Keratinocyte (primary cell): ENCODE data around the gene MYEF2. TPM values are rescaled to one million over a fixed set of nuclear protein-coding genes. Genes with fewer than 3 reads are reported as not detected.

Source experiments
- DNase-seq: peaks from one replicate; pipeline ENCODE4 v3.0.0-alpha.2; 2011; ENCODE audit warnings: low read depth, missing footprints, low spot score
- FAIRE-seq: peaks from 2 replicates; lab custom pipeline; 2011; peaks lifted over from hg19 to GRCh38; lab: Jason Lieb, UNC
- H2AFZ ChIP-seq: 2 replicates; pipeline ENCODE4 v1.6.0; 2012; ENCODE audit warnings: low read length, control low read depth, inconsistent platforms; ENCODE audit not compliant: control insufficient read depth
- H3K27ac ChIP-seq: 2 replicates; pipeline ENCODE4 v1.5.1; 2011; ENCODE audit warnings: low read length; ENCODE audit not compliant: control insufficient read depth, insufficient read depth
- H3K27me3 ChIP-seq: 3 replicates; pipeline ENCODE4 v1.6.0; 2011; ENCODE audit warnings: low read length; ENCODE audit not compliant: control insufficient read depth, insufficient read depth; ENCODE audit errors: extremely low read depth
- H3K36me3 ChIP-seq, 2 experiments: 2 replicates in 1 of 2; 3 replicates in 1 of 2; pipeline ENCODE4 v1.5.1; 2011; ENCODE audit warnings: low read length in 2 of 2, mild to moderate bottlenecking in 1 of 2; ENCODE audit not compliant: control insufficient read depth in 2 of 2, insufficient read depth in 2 of 2; ENCODE audit errors: extremely low read depth in 1 of 2
- H3K4me1 ChIP-seq: 3 replicates; pipeline ENCODE4 v1.5.1; 2011; ENCODE audit warnings: low read length; ENCODE audit not compliant: control insufficient read depth, insufficient read depth; ENCODE audit errors: extremely low read depth
- H3K4me2 ChIP-seq: 3 replicates; pipeline ENCODE4 v1.6.0; 2011; ENCODE audit warnings: low read depth, low read length; ENCODE audit not compliant: control insufficient read depth, insufficient read depth; ENCODE audit errors: extremely low read depth
- H3K4me3 ChIP-seq, 3 experiments: fragments of 200-600 bp in 1 of 3; sonication (generic) in 1 of 3; 2 replicates in 2 of 3; 3 replicates in 1 of 3; pipeline ENCODE4 v1.5.1; 2011 to 2016; ENCODE audit warnings: low read length in 3 of 3, mild to moderate bottlenecking in 3 of 3, control low read depth in 2 of 3, inconsistent platforms in 1 of 3, low read depth in 1 of 3, mixed read lengths in 1 of 3, mixed run types in 1 of 3, moderate library complexity in 1 of 3; ENCODE audit not compliant: control insufficient read depth in 2 of 3, insufficient read depth in 2 of 3; ENCODE audit errors: extremely low read depth in 1 of 3
- H3K79me2 ChIP-seq: 2 replicates; pipeline ENCODE4 v1.6.0; 2012; ENCODE audit warnings: low read length; ENCODE audit not compliant: control insufficient read depth, insufficient read depth
- H3K9ac ChIP-seq: 3 replicates; pipeline ENCODE4 v1.6.0; 2011; ENCODE audit warnings: low read length; ENCODE audit not compliant: control insufficient read depth, insufficient read depth; ENCODE audit errors: extremely low read depth
- H3K9me1 ChIP-seq: 3 replicates; pipeline ENCODE4 v1.6.0; 2011; ENCODE audit warnings: low read length; ENCODE audit not compliant: control insufficient read depth, insufficient read depth; ENCODE audit errors: extremely low read depth
- H3K9me3 ChIP-seq: 2 replicates; pipeline ENCODE4 v1.5.1; 2012; ENCODE audit warnings: low read depth, low read length; ENCODE audit not compliant: control insufficient read depth
- H4K20me1 ChIP-seq: 3 replicates; pipeline ENCODE4 v1.6.0; 2011; ENCODE audit warnings: low read length; ENCODE audit not compliant: control insufficient read depth, insufficient read depth; ENCODE audit errors: extremely low read depth
- CTCF ChIP-seq, 3 experiments: IDR thresholded peaks in 1 of 3; conservative IDR thresholded peaks in 1 of 3; optimal IDR thresholded peaks in 1 of 3; 2 replicates in 2 of 3; 3 replicates in 1 of 3; pipeline versions ENCODE3 to v1.5.1; 2011; ENCODE audit warnings: low read length in 3 of 3, mild to moderate bottlenecking in 3 of 3, moderate library complexity in 2 of 3, control low read depth in 1 of 3, inconsistent platforms in 1 of 3; ENCODE audit not compliant: insufficient read depth in 2 of 3; ENCODE audit errors: extremely low read depth in 1 of 3
- EZH2 ChIP-seq: IDR thresholded peaks from one replicate; pipeline ENCODE4 v1.6.1; 2012; ENCODE audit warnings: inconsistent platforms, mild to moderate bottlenecking, low read length, moderate library complexity
- dilution Hi-C: fragments of 300-500 bp; cut with MboI; formaldehyde crosslinking; loops from one replicate; pipeline ENCODE4 v1.7.0; 2020; ENCODE audit warnings: low sequenced_read_pairs; ENCODE audit not compliant: extremely low pct_ligation_motif_present
- polyA plus RNA-seq, 5 experiments: library from polyadenylated mRNA; depleted of rRNA in 3 of 5; stranded (reverse) in 3 of 5; stranded (forward) in 1 of 5; unstranded in 1 of 5; fragments of >200 nt; gene quantifications; 1 replicate in 1 of 5; 2 replicates in 3 of 5; 3 replicates in 1 of 5; pipeline versions ENCODE4 v1.2.1 to v1.2.3, GENCODE V29; 2011 to 2012; ENCODE audit warnings: missing spikeins in 2 of 5, low read depth in 1 of 5, low replicate concordance in 1 of 5

MYEF2 gene
- polyA plus RNA-seq, 1 donor (not counting 4 experiments of a cell fraction or from before 2014, with no cell fraction given), result 2.8 TPM

DNA sequence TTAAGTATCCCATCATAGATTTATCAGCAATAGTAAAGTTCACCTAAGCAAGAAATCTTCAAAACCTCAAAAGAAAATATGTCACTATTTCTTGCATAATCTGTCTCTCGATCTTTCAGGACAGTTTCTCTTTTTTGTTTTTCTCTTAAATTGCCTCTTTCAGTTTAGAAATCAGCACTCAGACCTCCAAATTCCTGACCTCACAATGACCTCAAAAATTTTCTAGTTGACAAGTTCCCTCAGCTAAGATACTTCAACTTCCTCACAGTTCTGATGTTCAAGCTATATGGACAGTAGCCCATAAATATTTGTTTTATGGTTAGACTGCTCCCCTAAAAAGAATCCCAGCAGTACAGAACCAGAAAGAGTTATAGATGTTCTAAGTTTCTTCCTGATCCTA lies 33.2 kb downstream of the MYEF2 start:
- Histone ChIP-seq H4K20me1 (no peaks in the 10 kb centered on the region), H3K36me3 (no peaks in the 10 kb centered on the region), H3K79me2 (no peaks in the 10 kb centered on the region), H3K27me3 (no peaks in the 10 kb centered on the region), H3K4me1 (peaks cover 29% of the 10 kb centered on the region), H2AFZ (no peak overlapping the region), H3K4me3 (no peak overlapping the region), H3K9me1 (no peaks in the 10 kb centered on the region), H3K9ac (no peak overlapping the region), H3K9me3 (peaks cover 2% of the 10 kb centered on the region), H3K4me2 (peak overlapping the region; percentile 91), H3K27ac (peak overlapping the region; percentile 10)
- FAIRE-seq (no peak), DNase-seq (no peak)
- TF ChIP-seq CTCF (optimal IDR thresholded peaks at IDR 0.05 in 1 of 3, IDR thresholded peaks at IDR 0.05 in 1 of 3, conservative IDR thresholded peaks at IDR 0.05 in 1 of 3; ENCODE audit: extremely low read depth in 1 of 3, insufficient read depth in 2 of 3, low read length in 3 of 3), result no peak
- TF ChIP-seq EZH2, result no peak
- dilution Hi-C loops, result no loop called here

- Histone ChIP-seq H3K9ac (no peak overlapping the region), H3K4me2 (peak overlapping the region; percentile 91), H3K4me1 (peaks cover 21% of the 10 kb centered on the region), H3K79me2 (no peaks in the 10 kb centered on the region), H3K27ac (peak overlapping the region; percentile 23), H3K27me3 (no peaks in the 10 kb centered on the region), H3K9me1 (no peaks in the 10 kb centered on the region), H4K20me1 (no peaks in the 10 kb centered on the region), H3K36me3 (no peaks in the 10 kb centered on the region), H2AFZ (peak overlapping the region; percentile 22), H3K4me3 (peak overlapping the region in 1 of 3 experiments; percentile 48), H3K9me3 (no peaks in the 10 kb centered on the region)
- TF ChIP-seq CTCF (optimal IDR thresholded peaks at IDR 0.05 in 1 of 3, IDR thresholded peaks at IDR 0.05 in 1 of 3, conservative IDR thresholded peaks at IDR 0.05 in 1 of 3; ENCODE audit: extremely low read depth in 1 of 3, insufficient read depth in 2 of 3, low read length in 3 of 3) (no peak), EZH2 (no peak)
- peak; percentile 7 for DNase-seq
- peak; percentile 17 for FAIRE-seq
- dilution Hi-C loops, result no loop called here
Observed at GRCh38 chr15:48143856-48144255, 34.2 kb downstream of the MYEF2 start.
